Activated T-helper 2 cell treated with anti-CD3 and anti-CD28 coated beads, Interferon-gamma antibody, Interleukin-2, Interleukin-4, amounts not matched to agents 10 μg/mL and 5 μg/mL and 100 μg/mL, durations not matched to agents 14 hours and 24 hours and 36 hours (primary cell): ENCODE measurements around the gene PIP5K1B. TPM values are rescaled to one million over a fixed set of nuclear protein-coding genes. Genes with fewer than 3 reads are reported as not detected.

Experiments
- DNase-seq: peaks from one replicate; pipeline ENCODE4 v3.0.0; 2021; ENCODE audit warnings: low spot score
- H3K27ac Mint-ChIP-seq: one replicate; pipeline ENCODE4 v1.8.0; 2021; ENCODE audit warnings: mixed read lengths
- H3K27me3 Mint-ChIP-seq: one replicate; pipeline ENCODE4 v1.8.0; 2021; ENCODE audit warnings: low read depth, mixed read lengths
- H3K36me3 Mint-ChIP-seq: one replicate; pipeline ENCODE4 v1.8.0; 2021; ENCODE audit warnings: low read depth, mixed read lengths
- H3K4me1 Mint-ChIP-seq: one replicate; pipeline ENCODE4 v1.8.0; 2021; ENCODE audit warnings: low read depth, mixed read lengths
- H3K4me3 Mint-ChIP-seq: one replicate; pipeline ENCODE4 v1.8.0; 2021; ENCODE audit warnings: low read depth, mild to moderate bottlenecking, moderate library complexity, mixed read lengths
- H3K9me3 Mint-ChIP-seq: one replicate; pipeline ENCODE4 v1.8.0; 2021; ENCODE audit warnings: mixed read lengths
- intact Hi-C: fragments of 100-400 bp; cut with micrococcal nuclease; formaldehyde crosslinking; loops from one replicate; pipeline ENCODE4 v1.15.1; 2023
- total RNA-seq: library from RNA; stranded (reverse); gene quantifications from 2 replicates; pipeline ENCODE4 v1.2.3, GENCODE V29; 2022

The PIP5K1B gene
- total RNA-seq, 1 donor from 2014 or later = 76.2 TPM

DNA sequence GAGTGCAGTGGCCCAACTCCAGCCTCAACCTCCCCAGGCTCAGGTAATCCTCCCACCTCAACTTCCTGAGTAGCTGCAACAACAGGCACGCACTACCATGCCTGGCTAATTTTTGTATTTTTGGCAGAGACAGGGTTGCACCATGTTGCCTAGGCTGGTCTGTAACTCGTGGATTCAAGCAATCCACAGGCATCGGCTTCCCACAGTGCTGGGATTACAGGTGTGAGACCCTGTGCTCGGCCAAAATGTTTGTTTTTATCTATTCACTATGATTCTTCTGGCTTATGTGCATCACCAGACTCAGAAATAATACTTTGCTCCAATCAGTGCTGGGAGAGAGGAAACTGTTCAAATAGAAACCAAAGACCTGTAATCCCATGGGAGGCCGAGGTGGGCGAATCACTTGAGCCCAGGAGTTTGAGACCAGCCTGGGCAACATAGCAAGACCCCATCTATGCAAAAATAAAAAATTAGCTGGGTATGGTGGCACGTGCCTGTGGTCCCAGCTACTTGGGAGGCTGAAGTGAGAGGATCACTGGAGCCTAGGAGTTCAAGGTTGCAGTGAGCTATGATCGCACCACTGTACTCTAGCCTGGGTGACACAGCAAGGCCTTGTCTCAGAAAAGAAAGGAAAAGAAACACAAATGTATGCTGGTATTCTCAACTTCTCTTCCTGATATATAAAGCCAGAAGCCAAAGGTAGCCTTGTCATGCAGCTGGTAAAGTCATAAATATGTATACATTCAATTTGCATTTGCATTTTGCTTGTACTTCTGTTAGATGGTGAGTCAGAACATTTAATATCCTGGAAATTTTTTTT lies 4.5 kb downstream of the PIP5K1B start:
- H3K27me3 Mint-ChIP-seq = peaks cover 8% of the 10 kb centered on the region
- peaks cover 77% of the 10 kb centered on the region for H3K36me3 Mint-ChIP-seq
- H3K4me1 Mint-ChIP-seq = peaks cover 58% of the 10 kb centered on the region
- DNase-seq = no peak
- H3K4me3 Mint-ChIP-seq = no peak overlapping the region
- no peaks in the 10 kb centered on the region for H3K9me3 Mint-ChIP-seq
- no peak overlapping the region for H3K27ac Mint-ChIP-seq
- intact Hi-C loops = loop anchor here (5.0 to 10.0 kb wide), 3 partner anchors 93 to 315 kb away; no protein-coding TSS in a partner anchor

DNA sequence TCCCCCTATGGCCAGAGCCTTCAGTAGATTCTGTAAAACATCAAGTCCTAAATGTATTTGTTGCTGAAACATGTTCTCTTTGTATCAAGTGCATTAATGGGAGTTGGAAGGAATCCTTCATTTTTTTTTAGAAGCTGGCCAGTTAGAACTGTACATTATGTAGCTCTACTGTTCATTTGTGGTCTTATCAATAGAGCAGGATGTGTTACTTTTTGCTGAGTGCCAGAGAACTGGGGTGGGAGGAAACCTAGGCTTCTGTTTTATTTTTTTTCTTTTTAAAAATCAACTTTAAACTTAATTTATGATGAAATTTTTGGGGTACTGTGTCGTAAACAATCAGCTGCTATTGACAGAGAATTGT lies 5.1 kb downstream of the PIP5K1B start:
- DNase-seq = no peak
- H3K4me1 Mint-ChIP-seq = peaks cover 63% of the 10 kb centered on the region
- no peak overlapping the region for H3K27ac Mint-ChIP-seq
- H3K36me3 Mint-ChIP-seq = peaks cover 83% of the 10 kb centered on the region
- no peaks in the 10 kb centered on the region for H3K9me3 Mint-ChIP-seq
- peaks cover 7% of the 10 kb centered on the region for H3K27me3 Mint-ChIP-seq
- intact Hi-C loops = no loop called here
- no peak overlapping the region for H3K4me3 Mint-ChIP-seq

DNA sequence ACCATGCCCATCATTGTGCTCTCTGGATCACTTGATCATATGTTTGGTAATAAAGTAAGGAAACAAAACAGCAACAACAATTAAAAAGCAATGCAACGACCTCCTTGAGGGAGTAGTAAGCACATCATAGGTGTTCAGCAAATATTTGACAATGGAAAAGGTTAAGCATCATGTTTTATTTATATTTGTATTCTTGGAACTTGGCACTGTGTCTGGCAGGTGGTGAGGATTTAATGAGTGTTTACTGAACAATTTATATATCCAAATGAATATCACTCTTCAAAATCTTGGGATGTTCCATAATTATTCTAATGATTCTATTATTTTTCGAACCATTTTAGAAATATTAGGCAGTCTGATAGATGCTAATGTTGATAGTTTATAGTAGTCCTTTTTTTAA lies 6.2 kb downstream of the PIP5K1B start:
- intact Hi-C loops = no loop called here
- no peak overlapping the region for H3K27ac Mint-ChIP-seq
- peaks cover 71% of the 10 kb centered on the region for H3K4me1 Mint-ChIP-seq
- H3K4me3 Mint-ChIP-seq = no peak overlapping the region
- no peaks in the 10 kb centered on the region for H3K9me3 Mint-ChIP-seq
- no peak for DNase-seq
- peaks cover 7% of the 10 kb centered on the region for H3K27me3 Mint-ChIP-seq
- H3K36me3 Mint-ChIP-seq = peaks cover 89% of the 10 kb centered on the region

DNA sequence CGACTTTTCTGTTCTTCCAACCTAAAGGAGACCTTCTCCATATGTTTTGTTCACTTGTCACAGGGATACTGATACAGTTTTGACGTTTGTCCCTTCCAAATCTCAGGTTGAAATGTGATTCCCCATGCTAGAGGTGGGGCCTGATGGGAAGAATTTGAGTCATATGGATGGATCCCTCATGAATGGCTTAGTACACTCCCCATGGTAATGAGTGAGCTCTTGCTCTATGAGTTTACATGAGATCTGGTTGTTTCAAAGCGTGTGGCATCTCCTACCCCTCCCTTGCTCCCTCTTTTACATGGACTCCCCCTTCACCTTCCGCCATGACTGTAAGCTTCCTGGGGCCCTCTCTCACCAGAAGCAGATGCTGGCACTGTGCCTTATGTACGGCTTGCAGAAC lies 6.9 kb downstream of the PIP5K1B start:
- Mint-ChIP-seq H3K4me1 (peaks cover 71% of the 10 kb centered on the region), H3K27me3 (peaks cover 6% of the 10 kb centered on the region), H3K4me3 (no peak overlapping the region), H3K9me3 (no peaks in the 10 kb centered on the region), H3K36me3 (peaks cover 89% of the 10 kb centered on the region), H3K27ac (no peak overlapping the region)
- intact Hi-C loops = no loop called here
- no peak for DNase-seq

DNA sequence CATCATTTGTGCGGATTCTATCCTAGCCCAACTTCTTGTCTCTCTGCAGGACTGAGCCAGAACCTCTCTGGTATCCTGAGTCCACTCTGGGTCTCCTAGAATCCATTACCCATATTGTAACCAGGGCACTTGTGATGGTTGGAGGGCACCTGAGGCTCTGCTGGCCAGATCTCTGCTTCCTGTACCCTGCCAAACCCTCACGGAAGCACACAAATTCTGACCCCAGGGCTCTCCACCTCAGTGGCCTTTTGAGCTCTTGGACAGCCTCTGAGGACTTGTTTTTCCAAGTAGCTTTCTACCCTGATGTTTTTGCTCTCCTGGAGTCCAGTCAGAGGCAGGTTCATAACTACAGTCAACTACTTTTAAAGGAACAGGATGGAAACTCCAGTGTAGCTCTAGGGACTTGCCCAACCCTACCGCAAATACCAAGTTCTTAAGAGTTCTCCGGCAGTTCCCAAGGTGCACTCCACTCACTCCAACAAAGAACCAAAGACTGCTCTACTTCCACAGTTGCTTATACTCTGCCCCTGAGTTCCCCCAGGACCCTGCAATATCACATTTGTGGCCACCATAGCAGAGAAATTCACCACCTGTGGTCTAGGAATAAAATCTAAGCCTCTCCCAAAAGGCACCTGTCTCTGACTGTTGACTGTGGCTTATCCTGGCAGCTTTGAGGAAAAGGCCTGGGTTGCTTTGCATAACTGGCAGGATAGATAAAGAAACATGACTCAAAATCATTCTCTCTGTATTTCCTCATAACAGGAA lies 9.6 kb downstream of the PIP5K1B start:
- no peak for DNase-seq
- Mint-ChIP-seq H3K27ac (peak overlapping the region; percentile 25), H3K4me3 (no peak overlapping the region), H3K4me1 (peaks cover 61% of the 10 kb centered on the region), H3K9me3 (no peaks in the 10 kb centered on the region), H3K36me3 (peaks cover 62% of the 10 kb centered on the region), H3K27me3 (peaks cover 4% of the 10 kb centered on the region)
- intact Hi-C loops = loop anchor here (5.0 kb wide), 2 partner anchors 48 to 258 kb away; no protein-coding TSS in a partner anchor

DNA sequence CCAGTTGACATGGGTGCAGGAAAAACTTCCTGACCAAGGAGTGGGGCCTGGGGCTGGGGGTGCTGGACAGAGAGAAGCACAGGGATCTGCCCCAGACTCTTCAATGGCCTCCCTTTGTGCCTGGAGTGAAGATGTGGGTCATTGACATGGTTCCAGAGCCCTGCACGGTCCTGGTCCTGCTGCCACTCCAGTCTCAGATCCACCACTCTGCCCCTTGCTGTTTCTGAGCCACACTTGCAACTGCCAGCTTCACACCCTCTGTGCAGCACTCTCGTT lies 10.1 kb downstream of the PIP5K1B start:
- intact Hi-C loops = loop anchor here (5.0 kb wide), 2 partner anchors 47 to 257 kb away; no protein-coding TSS in a partner anchor
- Mint-ChIP-seq H3K9me3 (no peaks in the 10 kb centered on the region), H3K4me3 (no peak overlapping the region), H3K27me3 (peaks cover 4% of the 10 kb centered on the region), H3K36me3 (peaks cover 57% of the 10 kb centered on the region), H3K27ac (no peak overlapping the region), H3K4me1 (peaks cover 55% of the 10 kb centered on the region)
- DNase-seq = no peak

DNA sequence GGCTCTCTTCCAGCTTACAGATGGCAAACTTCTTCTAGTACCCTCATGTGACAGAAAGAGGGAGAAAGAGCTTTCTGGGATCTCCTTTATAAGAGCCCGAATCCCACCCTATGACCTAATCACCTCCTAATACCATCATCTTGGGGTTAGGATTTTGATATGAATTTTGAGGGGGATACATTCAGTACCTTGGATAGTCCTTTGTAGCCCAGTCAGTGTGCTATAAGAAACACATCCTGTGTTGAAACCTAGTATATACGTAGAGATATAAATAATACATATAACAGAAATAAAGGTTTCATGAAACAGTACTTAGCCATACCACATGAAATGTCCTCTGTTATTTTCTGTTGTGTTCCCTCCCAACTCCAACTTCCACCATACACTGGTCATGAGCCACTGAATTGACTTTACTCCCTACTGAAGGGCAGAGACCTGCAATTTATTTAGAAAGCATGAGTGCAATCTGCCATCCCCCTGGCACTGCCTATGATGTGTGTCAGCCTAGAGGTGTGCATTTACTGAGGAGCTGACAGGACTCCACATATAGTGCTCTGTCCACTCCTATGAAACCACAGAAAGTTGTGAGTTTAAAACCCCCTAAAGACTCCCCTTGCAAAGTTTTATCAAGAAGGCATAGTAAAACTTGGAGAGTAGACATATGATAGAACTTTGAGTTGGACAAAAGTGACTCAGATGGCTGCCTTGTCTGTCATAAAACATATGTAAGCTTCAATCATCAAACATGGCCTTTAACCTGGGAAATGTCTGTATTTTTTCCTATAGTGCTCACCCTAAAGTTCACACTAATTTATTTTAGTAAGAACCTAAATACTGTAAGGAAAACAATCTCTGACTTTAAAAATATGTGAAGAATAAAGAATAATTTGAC lies 12.8 kb downstream of the PIP5K1B start:
- Mint-ChIP-seq H3K27ac (no peak overlapping the region), H3K36me3 (peaks cover 35% of the 10 kb centered on the region), H3K4me3 (no peak overlapping the region), H3K9me3 (no peaks in the 10 kb centered on the region), H3K27me3 (no peaks in the 10 kb centered on the region), H3K4me1 (peaks cover 45% of the 10 kb centered on the region)
- no peak for DNase-seq
- intact Hi-C loops = loop anchor here (2.0 to 5.0 kb wide), 3 partner anchors 45 to 255 kb away; no protein-coding TSS in a partner anchor

DNA sequence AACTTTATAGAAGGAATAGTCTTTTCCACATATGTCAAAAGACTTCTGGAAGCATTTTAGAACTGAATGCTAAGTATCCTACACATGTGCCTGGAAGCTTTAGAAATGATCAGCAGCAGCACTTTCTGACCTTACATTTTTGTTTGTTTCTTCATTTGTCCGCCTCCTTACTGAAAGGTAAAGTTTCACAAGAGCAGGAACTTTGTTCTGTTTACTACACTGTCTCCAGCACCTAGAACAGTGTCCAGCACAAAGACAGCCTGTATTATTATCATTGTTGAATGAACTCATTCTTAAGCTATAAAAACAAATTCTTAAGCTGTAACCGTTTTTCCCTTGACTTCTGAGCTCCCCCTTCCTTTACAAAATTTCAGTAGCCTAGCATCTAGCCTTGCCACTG lies 14.8 kb downstream of the PIP5K1B start:
- intact Hi-C loops = loop anchor here (2.0 to 5.0 kb wide), 3 partner anchors 42 to 252 kb away; no protein-coding TSS in a partner anchor
- DNase-seq = no peak
- Mint-ChIP-seq H3K36me3 (peaks cover 30% of the 10 kb centered on the region), H3K4me1 (peaks cover 36% of the 10 kb centered on the region), H3K4me3 (no peak overlapping the region), H3K9me3 (no peaks in the 10 kb centered on the region), H3K27me3 (no peaks in the 10 kb centered on the region), H3K27ac (no peak overlapping the region)

DNA sequence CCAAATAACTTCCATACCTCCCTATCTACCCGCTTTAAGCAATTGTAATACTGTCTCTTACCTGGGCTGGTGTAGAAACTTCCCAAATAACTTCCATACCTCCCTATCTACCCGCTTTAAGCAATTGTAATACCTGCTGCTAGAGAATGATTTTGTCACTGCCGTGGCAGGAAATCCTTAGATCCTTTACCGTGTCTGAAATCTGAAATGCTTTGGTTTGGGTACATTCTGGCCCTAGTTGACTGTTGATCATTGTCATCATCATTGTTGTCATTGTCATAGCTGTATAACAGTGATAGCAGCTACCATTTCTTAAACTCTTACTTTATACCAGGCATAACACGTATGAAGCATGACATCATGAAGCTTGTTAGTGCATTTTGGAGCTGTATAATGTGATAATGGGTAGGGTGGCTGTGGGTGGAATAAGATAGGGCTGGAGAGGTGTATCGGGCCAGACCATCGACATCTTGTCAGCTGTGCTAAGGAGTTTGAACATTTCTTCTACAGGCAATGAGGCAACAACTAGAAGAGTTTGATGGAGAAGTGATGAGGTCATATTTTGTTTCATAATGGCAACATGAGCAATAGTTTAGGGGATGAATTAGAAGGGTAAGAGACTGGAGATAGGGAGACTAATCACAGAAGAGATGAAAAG lies 15.7 kb downstream of the PIP5K1B start:
- Mint-ChIP-seq H3K9me3 (no peaks in the 10 kb centered on the region), H3K27ac (no peak overlapping the region), H3K4me1 (peaks cover 26% of the 10 kb centered on the region), H3K36me3 (peaks cover 21% of the 10 kb centered on the region), H3K27me3 (no peaks in the 10 kb centered on the region), H3K4me3 (no peak overlapping the region)
- intact Hi-C loops = no loop called here
- DNase-seq = no peak

DNA sequence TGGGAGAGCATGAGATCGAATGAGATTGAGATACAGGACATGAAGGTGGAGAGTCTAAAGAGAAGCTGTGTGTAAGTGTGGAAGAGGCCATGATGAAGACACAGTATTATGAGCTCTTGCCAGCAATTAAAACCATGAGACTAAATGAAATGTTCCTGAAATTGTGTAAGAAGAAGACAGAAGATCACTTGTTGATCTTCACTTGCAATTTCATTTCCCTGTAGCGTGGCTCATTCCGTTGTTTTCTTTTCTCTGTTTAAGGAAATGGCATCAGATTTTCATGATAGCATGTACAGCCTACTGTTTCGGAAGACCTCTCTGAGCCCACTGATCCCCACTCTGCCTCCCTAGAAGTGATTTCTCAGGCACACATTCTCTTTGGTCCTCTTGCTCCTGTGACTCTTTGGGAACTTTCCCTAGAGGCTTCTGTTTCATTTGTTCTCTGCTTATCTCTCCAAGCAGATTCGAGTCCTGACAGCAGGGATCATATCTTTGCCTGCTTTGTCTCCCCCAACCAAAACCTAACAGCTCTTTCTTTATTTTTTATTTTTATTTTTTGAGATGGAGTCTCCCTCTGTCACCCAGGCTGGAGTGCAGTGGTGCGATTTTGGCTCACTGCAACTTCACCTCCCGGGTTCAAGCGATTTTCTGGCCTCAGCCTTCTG lies 16.8 kb downstream of the PIP5K1B start:
- no peak for DNase-seq
- Mint-ChIP-seq H3K27me3 (no peaks in the 10 kb centered on the region), H3K4me3 (no peak overlapping the region), H3K9me3 (no peaks in the 10 kb centered on the region), H3K36me3 (peaks cover 14% of the 10 kb centered on the region), H3K27ac (no peak overlapping the region), H3K4me1 (peaks cover 18% of the 10 kb centered on the region)
- intact Hi-C loops = no loop called here

DNA sequence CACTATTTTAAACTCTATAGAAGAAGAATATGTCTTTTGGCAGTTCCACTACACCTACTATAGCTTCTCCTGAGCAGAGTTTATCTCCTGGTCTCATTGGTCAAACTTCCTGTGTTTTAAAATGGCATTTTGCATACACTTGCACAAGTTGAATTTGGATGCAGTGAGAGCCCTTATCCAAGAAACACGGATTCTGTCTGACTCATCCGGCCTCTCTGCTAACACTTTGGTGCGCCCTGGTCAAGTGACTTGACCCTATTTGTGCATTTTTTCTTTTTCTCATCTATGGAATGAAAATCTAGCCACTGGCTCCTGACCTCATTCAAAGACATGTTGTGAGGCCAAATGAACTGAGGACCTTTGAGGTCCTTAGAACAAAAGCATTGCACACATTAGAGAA lies 20.0 kb downstream of the PIP5K1B start:
- Mint-ChIP-seq H3K4me3 (no peak overlapping the region), H3K9me3 (no peaks in the 10 kb centered on the region), H3K4me1 (peaks cover 6% of the 10 kb centered on the region), H3K36me3 (peaks cover 31% of the 10 kb centered on the region), H3K27ac (no peak overlapping the region), H3K27me3 (no peaks in the 10 kb centered on the region)
- intact Hi-C loops = no loop called here
- DNase-seq = no peak

DNA sequence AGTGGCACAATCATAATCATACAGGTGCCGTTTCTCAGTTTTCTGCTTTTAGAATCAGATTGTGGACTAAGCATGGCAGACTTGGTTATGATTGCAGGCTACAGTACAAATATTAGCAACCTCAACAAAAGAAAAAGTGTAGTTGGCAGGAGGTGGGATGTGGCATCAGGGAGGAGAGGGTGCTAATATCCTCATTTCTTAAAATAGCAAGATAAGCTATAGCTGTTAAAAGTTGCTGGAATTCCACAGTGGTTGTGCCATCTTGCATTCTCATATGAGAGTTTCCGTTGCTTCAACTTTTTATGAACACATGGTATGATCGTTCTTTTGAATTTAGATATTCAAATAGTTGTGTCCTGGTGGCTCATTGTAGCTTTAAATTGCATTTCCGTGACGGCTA lies 21.4 kb downstream of the PIP5K1B start:
- Mint-ChIP-seq H3K4me1 (peaks cover 9% of the 10 kb centered on the region), H3K4me3 (no peak overlapping the region), H3K36me3 (peaks cover 34% of the 10 kb centered on the region), H3K27ac (no peak overlapping the region), H3K9me3 (no peaks in the 10 kb centered on the region), H3K27me3 (no peaks in the 10 kb centered on the region)
- no peak for DNase-seq
- intact Hi-C loops = no loop called here
